ENCODE results near the gene PCDH9.

- TF ChIP-seq EZH2 (IDR thresholded peaks at IDR 0.05) = no peak
- TF ChIP-seq POLR2AphosphoS5 (IDR thresholded peaks at IDR 0.05; ENCODE audit: borderline replicate concordance, low read depth, low read length) = no peak
- TF ChIP-seq FOXP2 (optimal IDR thresholded peaks at IDR 0.05; ENCODE audit: control extremely low read depth, extremely low read length, insufficient read depth) = no peak
Measured at GRCh38 chr13:66329988-66330451, 900.1 kb downstream of the PCDH9 start.
